Frontal cortex (tissue), 4 donors: ENCODE results near the gene FRY. TPM values are rescaled to one million over a fixed set of nuclear protein-coding genes. Genes with fewer than 3 reads are reported as not detected.
A peak's percentile ranks its signal among the peaks of the same experiment; 100 is the strongest.

Experiments used
- DNase-seq, 2 donors: peaks; one replicate each; pipeline ENCODE4 v3.0.0; 2012; ENCODE audit warnings: low spot score in 2 of 2
- FAIRE-seq: peaks from 2 replicates; lab custom pipeline; 2012; peaks lifted over from hg19 to GRCh38; lab: Jason Lieb, UNC
- total RNA-seq: library from RNA; depleted of rRNA; stranded (reverse); fragments of >200 nt; gene quantifications from one replicate; pipeline ENCODE4 v1.2.3, GENCODE V29; 2014
- donor health status: control.
- donor health status: control.
- donor health status: control.

FRY gene
- total RNA-seq, 1 donor from 2014 or later, result 55.4 TPM

DNA sequence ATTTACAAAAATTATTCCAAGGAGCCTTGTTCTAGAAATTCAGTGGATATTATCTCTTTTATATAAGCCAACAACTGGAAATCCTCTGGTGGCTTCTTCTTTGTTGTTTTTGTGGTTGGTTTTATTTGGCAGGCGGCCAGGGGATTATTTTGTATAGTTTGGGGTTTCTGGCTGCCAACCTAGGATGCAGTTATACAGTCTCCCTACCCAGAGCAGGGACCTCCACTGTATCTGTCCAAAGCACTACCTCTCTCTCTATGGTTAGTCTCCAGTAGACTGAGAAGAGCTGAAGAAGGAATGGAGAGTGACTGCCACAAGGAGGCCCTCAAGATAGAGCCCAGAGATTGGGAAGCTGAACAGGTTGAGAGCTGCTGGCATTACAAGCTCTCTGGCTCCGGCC lies 203.3 kb downstream of the FRY start:
- no peak for DNase-seq

GRCh38 chr13:32237681-32238080 lies 206.1 kb downstream of the FRY start:
- DNase-seq, result no peak
- no peak for FAIRE-seq

More for the DNA sequence above, 203.3 kb downstream of the FRY start:
- no peak for FAIRE-seq

- no peak for DNase-seq
- FAIRE-seq, result no peak
Measured at GRCh38 chr13:32243695-32244094, 212.1 kb downstream of the FRY start.

DNA sequence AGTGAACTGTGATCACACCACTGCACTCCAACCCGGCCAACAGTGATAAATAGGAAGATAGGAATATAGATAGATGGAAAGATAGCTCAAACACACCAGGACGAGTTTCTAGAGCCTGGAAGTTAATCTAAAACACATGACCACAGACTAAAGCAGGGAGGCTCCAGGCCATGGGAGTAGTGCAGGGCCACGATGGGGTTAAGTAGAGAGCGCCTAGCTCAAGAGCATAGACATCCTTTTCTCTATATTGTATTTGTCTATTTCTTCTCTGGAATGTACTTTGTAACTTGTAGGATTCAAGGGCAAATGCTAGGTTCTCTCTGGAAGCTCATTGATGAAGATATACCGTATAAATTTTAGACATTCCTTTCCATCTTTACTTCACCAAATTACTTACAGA lies 214.0 kb downstream of the FRY start:
- FAIRE-seq (no peak), DNase-seq (no peak)

DNA sequence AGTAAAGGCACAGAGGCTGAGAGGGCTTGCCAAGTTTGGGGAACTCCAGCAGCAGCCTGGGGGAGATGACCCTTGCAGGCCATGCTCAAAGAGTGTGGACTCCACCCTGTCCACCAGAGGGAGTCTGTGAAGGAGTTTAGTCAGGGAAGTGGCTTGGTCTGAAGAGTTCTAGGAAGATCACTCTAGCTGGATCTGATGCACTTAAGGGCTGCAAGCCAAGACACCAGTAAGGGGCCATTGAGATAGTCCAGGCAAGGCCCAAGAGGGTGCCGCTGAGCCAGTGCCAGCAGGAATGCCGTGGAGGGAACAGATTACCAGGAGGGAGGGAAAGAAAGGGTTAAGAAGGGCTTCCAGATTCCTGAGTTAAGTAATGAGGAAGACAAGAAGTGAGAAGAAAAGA lies 214.9 kb downstream of the FRY start:
- FAIRE-seq (no peak), DNase-seq (peak in 1 of 2 donors; percentile 24)

- DNase-seq, result no peak
- no peak for FAIRE-seq
Measured at GRCh38 chr13:32247887-32248286, 216.3 kb downstream of the FRY start.

- no peak for FAIRE-seq
- no peak for DNase-seq
Measured at GRCh38 chr13:32248801-32249200, 217.2 kb downstream of the FRY start.

DNA sequence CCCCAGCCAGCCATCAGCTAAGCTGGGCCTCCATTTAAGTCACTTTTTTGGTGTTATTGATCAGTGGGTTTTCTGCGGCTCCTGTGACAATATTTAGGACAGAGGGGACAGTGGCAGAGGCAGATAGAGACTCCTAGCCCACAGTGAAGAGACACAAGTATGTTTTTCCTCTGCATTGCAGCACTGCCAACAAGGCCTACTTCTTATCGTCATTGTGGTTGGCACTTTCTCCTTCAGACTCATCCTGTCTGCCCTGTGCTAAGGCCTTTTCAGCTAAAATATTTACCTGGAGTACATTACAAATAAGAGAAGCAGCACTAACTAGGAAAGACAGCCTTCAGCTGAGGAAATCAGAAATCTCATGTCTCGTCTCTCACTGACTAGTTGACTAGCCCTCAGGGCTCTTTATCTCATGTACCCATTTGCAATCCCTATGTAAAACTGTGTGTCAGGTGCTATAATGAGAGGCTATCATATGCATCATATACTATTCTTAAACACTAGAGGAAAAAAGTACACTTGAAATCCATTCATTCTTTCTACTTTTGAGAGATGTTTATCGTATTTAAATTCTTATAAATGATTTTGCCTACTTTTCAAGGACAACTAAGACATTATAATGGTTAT lies 221.4 kb downstream of the FRY start:
- no peak for DNase-seq
- no peak for FAIRE-seq

GRCh38 chr13:32253911-32254399 lies 222.4 kb downstream of the FRY start:
- FAIRE-seq (no peak), DNase-seq (no peak)

DNA sequence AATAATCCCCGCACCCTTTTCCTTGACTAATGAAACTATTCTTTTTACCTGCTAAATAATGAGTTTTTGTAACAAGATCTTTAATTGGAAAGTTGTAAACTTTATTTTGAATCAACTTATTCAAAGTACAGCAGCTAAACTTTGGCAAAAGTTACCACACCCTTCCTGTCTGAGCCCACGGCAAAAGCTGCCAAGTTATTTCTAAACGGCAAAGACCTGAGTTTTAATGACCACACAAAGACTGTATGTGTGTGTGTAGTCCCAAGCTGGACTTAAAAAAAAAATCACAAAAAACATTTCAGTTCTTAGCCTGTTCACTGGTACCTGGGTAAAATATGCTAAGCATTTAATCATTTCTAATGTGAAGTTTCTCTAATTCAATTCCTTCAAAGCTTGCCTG lies 222.8 kb downstream of the FRY start:
- no peak for DNase-seq
- FAIRE-seq, result no peak

DNA sequence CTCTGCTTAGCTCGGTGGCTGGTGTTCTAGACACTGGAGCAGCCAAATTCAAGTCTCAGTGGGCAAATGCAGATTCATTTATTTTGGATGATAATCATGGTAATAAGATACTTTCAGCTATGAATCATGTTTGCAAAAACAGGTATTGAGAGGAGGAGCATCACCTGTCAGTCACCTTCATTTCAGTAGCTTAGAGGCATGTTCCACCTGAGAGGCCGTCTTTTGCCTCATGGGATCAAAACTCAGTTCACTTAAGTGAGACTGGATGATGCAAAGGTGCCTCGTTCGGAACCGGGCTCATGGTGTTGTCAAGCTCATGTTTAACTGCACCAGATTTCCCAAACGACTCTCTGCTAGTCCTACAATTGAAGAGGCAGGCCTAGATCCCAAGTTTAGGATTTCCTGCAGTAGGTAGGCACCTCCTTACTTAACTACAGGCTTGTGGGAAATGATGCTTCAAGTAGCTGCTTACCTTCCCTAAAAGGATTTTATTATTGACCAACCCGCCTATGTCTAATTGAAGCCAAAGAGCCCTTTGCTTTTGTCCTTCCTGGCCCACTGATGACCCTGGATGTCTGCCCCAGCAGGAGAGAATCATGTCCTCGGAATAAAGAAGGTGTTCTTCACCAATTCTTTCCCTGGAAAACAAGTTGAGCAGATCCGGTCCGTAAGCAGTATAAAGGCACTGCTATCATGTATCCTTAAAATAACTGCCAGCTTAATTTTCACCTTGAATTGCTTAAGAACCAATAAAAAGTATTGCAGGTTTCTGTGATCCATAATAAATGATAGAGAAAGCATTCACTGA lies 223.5 kb downstream of the FRY start:
- no peak for FAIRE-seq
- DNase-seq, result no peak

- FAIRE-seq (no peak), DNase-seq (no peak)
Measured at GRCh38 chr13:32255724-32256109, 224.1 kb downstream of the FRY start.

GRCh38 chr13:32256243-32256642 lies 224.7 kb downstream of the FRY start:
- FAIRE-seq, result no peak

GRCh38 chr13:32257649-32258048 lies 226.1 kb downstream of the FRY start:
- no peak for FAIRE-seq

More at GRCh38 chr13:32256243-32256642, 224.7 kb downstream of the FRY start:
- DNase-seq, result no peak

GRCh38 chr13:32259116-32259515 lies 227.5 kb downstream of the FRY start:
- no peak for FAIRE-seq

More at GRCh38 chr13:32257649-32258048, 226.1 kb downstream of the FRY start:
- no peak for DNase-seq

GRCh38 chr13:32261567-32261966 lies 230.0 kb downstream of the FRY start:
- no peak for FAIRE-seq
- DNase-seq, result peak in 1 of 2 donors; percentile 34

More at GRCh38 chr13:32259116-32259515, 227.5 kb downstream of the FRY start:
- no peak for DNase-seq

DNA sequence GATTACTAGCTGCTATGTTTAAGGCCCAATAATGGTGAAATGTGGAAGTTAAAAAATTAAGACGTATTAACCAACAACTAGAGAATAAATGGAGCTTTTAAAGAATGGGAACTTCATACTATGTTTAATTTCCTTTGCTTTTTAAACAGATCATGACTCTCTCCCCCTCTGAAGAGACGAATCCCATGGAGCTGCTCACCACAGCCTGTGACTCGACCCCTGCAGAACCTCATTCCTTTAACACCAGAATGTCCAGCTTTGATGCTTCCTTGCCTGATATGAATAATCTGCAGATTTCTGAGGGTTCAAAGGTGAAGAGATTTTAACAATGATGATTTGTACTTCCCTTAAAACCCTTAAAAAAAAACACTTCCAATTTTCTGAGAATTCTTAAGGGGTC lies 230.6 kb downstream of the FRY start:
- DNase-seq (no peak), FAIRE-seq (no peak)

DNA sequence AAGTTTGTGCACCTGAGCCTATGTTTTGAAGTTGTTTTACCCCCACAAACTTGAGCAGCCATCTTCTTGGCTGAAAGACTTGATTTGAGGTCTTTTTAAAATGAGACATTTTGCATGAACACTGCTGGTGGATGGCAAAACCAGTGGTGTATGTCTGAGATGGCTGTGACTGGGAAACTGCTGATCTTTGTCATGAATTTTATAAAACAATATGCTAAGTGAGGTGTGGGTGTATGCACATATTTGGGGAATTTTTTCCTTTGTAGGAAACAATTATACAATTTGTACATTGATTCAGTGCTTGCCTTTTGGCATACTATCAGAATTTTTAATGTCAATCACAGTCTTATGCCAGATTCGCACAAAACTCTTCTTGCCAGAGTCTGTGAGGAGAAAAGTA lies 231.0 kb downstream of the FRY start:
- DNase-seq, result no peak
- FAIRE-seq, result no peak

DNA sequence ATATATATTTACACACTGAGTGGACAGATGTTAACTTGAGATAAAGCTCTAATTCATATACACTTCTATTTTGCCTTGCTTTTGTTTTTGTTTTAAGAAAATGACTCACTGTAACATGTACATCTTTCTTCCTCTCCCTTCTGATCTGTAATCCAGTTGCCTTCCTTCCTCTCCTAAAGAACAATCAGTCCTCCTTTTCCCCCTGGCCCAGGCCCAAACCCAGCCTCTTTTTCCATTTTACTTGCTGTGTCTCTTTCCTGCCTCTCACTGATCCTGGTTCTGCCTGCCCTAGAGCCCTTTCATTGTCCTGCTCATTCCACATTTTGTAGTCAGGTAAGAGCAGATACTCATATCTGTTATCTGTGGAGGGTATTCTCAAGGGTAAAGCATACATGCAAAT lies 232.8 kb downstream of the FRY start:
- DNase-seq (no peak), FAIRE-seq (no peak)

DNA sequence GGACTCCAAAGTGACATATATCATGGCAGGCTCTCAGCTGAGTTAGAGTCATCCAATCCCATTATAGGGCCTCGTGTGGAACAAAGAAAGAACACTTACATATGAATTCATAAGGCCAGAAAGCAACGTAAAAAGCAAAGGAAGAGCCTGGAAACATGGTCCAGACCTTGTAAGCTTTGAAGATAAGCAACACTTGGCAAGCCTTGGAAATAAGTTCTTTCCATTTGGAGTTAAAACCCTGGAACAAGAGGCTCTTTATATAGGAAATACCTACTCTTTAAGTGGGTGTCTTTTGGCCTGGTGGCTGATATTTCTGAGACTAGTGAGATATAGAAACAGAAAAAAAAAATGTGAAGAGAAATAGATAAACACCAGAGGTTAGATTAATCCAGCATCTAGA lies 234.2 kb downstream of the FRY start:
- DNase-seq (no peak), FAIRE-seq (no peak)

GRCh38 chr13:32266130-32266529 lies 234.6 kb downstream of the FRY start:
- DNase-seq (no peak), FAIRE-seq (no peak)
